PC-9 (cell line): ENCODE results near the gene ASB16.

Source experiments
- EZH2 ChIP-seq: fragments of 200-600 bp; sonication (generic); IDR thresholded peaks from 2 replicates; pipeline ENCODE4 v1.8.0; 2017; ENCODE audit warnings: antibody characterized with exemption, low read depth
- TF ChIP-seq, protein P1 (sequence below): fragments of 200-600 bp; sonication (generic); conservative IDR thresholded peaks from 2 replicates; pipeline ENCODE4 v1.6.1; 2017; ENCODE audit warnings: mixed run types, antibody characterized with exemption, mild to moderate bottlenecking, moderate library complexity

DNA sequence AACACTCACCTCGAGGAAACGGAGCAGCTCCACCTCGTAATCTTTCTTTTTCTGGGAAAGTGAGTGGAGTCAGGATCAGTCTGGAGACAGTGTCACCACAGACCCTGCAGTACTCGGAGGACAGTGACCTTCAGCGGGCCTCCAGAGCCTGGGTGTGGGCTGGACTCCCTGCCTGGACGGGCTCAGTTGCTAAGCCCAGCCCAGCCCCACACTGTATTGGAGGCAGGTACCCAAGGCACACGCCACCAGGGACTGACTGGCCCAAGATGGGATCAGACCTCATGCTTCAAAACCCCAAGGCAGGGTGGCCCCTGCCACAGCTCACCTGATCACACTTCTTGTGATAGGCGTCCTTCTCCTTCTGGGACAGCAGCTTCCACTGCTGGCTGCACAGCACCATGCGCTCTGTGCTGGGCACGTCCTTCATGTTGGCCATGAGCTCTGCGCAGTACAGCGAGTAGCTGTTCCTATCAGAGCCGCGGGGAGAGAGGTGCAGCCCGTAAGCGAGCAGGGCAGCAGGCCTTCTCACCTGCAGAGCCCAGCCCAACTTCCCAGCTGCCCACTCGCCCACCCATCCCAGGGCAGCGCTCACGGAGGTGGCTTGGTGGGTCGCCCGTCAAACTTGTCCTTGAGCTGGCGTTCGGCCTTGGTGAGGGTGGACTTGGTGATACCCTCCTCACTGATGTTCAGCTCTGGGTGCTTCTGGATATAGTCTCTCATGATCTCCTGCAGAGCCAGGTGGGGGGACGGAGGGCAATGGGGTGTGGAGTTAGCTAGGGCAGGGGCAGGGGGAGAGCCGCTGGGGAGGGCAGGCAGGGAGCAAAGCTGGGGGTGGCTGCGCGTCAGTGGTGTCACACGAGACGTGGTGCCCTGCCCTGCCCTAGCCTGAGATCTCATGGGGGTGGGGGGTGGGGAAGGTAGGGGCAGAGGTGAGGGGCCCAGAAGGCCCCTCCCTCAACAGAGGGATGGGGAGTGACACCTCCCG is 41.1 kb downstream of the ASB16 start:
- TF ChIP-seq, protein P1, sequence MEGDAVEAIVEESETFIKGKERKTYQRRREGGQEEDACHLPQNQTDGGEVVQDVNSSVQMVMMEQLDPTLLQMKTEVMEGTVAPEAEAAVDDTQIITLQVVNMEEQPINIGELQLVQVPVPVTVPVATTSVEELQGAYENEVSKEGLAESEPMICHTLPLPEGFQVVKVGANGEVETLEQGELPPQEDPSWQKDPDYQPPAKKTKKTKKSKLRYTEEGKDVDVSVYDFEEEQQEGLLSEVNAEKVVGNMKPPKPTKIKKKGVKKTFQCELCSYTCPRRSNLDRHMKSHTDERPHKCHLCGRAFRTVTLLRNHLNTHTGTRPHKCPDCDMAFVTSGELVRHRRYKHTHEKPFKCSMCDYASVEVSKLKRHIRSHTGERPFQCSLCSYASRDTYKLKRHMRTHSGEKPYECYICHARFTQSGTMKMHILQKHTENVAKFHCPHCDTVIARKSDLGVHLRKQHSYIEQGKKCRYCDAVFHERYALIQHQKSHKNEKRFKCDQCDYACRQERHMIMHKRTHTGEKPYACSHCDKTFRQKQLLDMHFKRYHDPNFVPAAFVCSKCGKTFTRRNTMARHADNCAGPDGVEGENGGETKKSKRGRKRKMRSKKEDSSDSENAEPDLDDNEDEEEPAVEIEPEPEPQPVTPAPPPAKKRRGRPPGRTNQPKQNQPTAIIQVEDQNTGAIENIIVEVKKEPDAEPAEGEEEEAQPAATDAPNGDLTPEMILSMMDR = no peak
- no peak for TF ChIP-seq EZH2
